Ramos (cell line): ENCODE results near the gene VWA8.
"Not testable (repeated sequence)": the region's sequence is repeated elsewhere in the genome, so short reads cannot be mapped to it uniquely, and the experiment has no call there.

Experiments used
- in situ Hi-C: fragments of 300-500 bp; cut with MboI; formaldehyde crosslinking; loops from one replicate; pipeline ENCODE4 v1.14.3; 2022; ENCODE audit warnings: low sequenced_read_pairs; ENCODE audit not compliant: unreplicated experiment

Gene VWA8

DNA sequence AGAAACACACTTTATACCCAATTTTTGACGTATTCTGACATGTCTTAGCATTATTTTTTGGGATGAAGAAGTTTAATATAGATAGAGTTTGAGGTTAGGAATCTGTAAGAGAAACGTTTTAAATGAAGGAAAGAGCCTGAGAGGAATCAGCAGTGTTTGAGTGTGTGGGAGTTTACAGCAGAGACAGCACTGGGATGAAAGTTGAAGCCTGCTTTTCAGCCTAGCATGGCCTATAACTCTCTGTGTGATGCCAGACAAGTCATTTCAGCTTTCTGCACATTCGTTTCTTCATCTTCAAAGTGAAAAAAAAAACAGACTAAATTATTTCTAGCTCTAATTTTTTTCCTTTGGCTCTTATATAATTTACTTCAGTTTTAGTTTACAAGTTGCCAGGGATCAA lies 326.5 kb downstream of the VWA8 start:
- in situ Hi-C loops, result no loop called here

DNA sequence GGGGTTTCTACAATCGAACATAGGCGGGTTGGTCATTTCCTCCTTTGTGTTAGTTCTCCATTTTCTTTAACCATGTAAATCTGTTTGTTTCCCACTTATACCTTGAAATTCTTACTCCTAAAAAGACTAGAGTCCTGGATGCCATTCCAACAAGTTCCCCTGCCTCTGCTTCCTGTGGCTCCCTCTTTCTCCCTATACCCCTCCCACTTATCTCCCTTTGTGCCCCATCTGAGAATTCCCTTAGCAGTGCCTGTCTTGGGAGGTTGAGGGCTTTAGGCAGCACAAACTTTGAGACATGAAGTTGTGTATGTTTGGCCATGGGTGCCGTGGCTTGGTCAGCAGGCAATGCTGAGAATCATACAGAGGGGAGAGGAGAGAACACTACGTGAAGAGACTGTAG lies 327.1 kb downstream of the VWA8 start:
- in situ Hi-C loops, result no loop called here

DNA sequence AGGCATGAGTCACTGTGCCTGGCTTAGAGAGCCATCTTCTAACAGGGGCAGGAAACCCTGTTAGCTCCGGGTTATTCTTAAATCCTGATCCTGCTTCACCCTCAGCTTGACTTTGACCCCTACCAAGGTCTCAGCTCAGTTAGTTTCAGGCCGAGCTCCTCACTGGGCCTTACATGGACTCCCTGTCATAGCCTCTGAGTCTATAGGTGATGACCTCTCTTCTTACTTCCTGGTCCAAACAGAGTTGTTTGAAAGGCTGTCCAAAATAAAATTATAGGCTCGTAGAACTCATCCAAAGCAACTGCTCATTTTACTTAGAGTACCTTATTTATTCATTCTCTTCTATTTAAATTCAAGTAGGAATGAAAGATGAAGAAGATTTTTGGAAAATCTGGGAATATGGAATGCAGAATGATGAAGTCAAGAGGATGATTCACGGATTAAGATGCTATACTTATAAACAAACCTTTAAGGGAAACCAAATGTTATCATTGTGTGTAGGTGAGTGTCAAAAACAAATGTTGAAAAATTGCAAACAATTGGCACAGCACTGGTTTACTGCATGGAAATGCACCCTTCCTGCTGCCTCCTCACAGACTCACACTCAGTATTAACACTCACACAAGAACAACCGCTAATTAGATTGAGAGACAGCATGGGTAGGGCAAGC lies 329.5 kb downstream of the VWA8 start:
- in situ Hi-C loops, result no loop called here

DNA sequence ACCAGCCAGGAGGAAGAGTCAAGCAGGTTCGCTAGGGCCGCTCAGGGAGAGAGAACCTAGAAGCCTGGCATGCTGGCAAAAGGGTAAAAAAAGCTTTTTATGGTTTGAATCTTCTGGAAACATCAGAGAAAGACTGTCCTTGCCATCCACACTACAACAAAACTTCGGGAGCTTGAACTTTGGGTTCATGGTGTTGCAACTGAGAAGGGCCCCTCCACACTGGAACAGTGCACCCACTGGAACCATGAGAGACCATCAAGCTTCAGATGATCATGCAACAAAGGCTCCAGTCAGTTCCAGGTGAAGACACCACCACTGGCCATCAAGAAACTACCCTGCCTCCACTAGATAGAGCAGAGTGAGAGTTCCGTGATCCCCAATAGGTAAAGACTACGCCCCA lies 333.5 kb downstream of the VWA8 start:
- in situ Hi-C loops, result no loop called here

GRCh38 chr13:41624041-41624440 lies 336.9 kb downstream of the VWA8 start:
- in situ Hi-C loops, result no loop called here

DNA sequence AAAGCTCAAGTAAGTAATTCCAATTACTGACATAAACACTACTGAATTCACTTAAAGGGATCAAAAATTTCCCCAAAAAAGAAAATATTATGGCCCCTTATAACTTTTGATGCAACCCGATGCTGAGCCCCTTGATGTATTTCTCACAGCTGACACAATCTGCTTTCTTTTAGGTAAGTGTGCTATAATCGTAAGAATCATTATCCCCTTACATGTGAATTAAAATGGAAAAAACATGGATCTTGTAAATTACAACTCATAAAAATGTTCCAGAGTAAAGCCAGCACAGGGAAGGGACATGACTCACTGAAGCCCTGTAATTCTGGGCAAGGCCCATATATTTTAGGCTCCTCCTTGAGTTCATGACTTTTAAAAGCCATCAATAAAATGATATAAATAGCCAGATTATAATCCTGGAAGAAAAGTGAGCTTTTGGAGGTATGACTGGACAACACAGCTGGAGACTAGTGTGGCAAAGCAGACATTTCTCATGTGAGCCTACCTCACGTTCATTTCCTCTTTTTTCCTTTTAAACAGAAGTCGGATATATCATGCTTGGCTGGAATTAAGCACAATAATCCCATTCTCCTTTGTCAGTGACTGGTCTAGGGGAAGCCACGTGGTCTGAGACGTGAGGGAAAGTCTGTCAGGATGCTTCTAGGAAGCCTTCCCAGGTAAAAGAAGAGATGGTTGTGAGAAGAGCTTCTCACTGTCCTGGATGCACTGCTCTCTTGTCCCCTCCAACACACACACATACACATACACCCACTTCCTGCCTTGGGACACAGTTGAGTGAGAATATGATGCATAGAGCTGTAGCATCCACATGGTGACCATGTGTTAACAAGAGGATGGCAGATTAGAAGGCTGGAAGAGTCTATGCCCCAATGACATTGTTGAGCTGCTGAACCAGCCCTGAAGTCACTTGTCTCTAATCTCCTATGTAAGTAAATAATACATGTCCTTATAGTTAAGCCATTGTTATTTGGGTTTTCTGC lies 338.2 kb downstream of the VWA8 start:
- in situ Hi-C loops, result no loop called here

- in situ Hi-C loops, result no loop called here
These were observed 339.0 kb downstream of the VWA8 start for GRCh38 chr13:41621716-41622431.

GRCh38 chr13:41617633-41618032 lies 343.3 kb downstream of the VWA8 start:
- in situ Hi-C loops, result not testable (repeated sequence)

GRCh38 chr13:41616151-41616550 lies 344.8 kb downstream of the VWA8 start:
- in situ Hi-C loops, result no loop called here

GRCh38 chr13:41615528-41615855 lies 345.4 kb downstream of the VWA8 start:
- in situ Hi-C loops, result no loop called here

DNA sequence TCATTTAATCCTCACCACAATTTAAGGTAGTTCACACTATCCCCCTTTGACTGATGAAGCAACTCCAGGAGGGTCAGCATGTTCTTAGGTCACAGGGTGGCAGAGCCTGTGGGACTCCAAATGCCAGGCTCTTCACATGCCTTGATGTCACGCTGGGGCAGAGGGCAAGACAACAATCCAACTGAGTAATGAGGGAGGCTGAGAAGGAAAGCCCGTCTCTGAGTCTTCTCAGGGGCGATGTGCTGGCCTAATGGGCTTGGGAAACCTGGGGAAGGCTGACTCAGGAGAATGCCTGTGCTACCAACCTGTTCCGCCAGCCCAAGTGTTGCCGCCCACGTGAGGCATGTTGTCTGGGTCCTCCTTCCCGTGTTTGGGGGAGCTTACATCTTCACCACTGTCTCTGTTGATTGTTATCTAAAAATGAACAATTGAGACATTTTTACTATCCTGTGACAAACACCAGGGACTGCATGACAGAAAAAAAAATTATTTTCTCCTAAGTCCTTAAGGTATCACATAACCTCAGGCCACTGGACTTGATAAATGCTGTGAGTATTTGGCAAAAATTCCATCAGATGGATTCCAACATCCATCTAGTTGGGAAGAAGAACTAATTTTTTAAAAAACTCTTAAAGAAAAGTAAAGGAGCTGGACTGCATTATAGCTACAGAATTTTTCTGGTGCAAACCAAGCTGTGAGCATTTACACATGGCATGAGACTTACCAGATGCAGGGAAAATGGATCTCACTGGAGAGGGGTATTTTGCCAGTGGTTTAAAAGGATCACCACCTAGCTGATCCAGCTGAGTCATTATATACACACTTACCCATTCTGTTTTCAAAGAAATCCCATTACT lies 346.0 kb downstream of the VWA8 start:
- in situ Hi-C loops, result no loop called here

GRCh38 chr13:41613984-41614661 lies 346.8 kb downstream of the VWA8 start:
- in situ Hi-C loops, result no loop called here

- in situ Hi-C loops, result no loop called here
These were observed 347.4 kb downstream of the VWA8 start for GRCh38 chr13:41613471-41613870.

GRCh38 chr13:41611385-41611784 lies 349.5 kb downstream of the VWA8 start:
- in situ Hi-C loops, result no loop called here

DNA sequence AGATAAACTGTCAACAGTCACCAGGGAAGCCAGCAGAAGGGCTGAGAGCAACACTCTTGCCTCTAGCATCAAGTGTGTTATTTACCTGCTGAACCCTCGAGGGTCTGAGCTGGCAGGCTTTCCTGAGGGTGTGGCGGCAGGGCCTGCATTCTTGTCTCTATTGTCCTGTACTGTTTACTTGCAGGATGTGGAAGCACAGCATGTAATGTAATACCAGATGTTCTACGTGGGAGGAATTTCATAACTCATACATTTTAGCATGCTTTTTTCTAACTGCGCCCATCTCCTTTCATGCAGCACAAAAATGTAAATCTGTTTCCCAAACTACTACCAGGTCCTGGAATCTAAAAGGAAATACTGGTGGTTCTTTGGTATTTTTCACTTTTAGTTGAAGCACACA lies 350.5 kb downstream of the VWA8 start:
- in situ Hi-C loops, result no loop called here

GRCh38 chr13:41609828-41610227 lies 351.1 kb downstream of the VWA8 start:
- in situ Hi-C loops, result no loop called here

- in situ Hi-C loops, result no loop called here
These were observed 352.1 kb downstream of the VWA8 start for GRCh38 chr13:41608839-41609177.

DNA sequence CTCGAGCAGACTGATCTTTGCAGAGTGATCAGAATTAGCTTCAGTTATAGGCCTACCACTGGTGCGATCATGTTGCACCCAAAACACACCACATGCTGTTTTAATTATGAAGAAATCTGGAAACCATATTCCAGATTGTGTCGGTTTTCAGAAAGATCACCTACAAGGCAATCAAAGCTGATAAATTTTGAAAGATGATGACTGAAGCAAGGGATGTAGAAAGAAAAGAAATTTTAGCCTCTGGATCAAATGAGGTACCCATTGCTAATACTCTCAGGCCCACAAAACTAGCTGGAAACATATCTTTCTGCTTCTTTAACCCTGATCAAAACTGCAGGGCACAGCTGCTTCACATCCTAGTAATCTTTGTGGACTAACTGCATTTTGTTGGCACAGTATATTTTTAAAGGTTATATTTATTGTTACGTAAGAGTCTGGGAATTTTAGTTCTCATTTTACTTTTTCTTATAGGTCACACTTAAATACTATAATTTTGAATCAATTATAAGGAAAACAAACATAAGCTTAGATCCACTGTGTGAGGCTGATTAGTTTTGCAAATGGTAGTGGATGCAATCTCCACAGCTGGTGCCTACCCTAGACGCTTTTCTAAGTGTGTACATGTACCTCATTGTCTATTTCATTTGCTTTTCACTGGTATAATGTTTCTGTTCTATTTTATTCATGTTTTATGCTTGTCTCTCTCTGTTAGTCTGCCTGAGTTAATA lies 352.6 kb downstream of the VWA8 start:
- in situ Hi-C loops, result no loop called here

DNA sequence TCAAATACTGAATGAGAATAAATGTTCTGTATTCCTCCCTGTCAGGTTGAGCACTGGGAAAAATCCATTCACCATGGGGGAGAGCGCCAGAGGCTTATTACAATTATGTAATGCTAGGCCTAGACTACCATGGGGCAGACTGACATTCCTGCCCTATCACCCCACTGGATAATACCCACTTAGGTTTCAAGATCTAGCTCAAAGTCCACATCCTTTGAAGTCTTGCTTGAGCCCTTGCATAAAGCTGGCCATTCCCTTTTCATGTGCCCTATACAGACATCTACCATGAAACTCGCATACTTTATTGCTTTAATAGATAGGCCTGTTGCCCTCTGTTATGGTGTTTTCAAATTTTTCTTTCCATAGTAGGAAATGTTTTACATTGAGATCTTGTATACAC lies 354.3 kb downstream of the VWA8 start:
- in situ Hi-C loops, result no loop called here
